Measurements from ENCODE around the gene MYCBPAP. TPM values are rescaled to one million over a fixed set of nuclear protein-coding genes. Genes with fewer than 3 reads are reported as not detected.

Gene MYCBPAP
- total and polyA plus RNA-seq, 7 experiments from 2014 or later = 0.59 to 9.0 (median 5.1) TPM; not detected in 1

- H3K27me3 Mint-ChIP-seq = peaks cover 0 to 5% (median 0%) of the 10 kb centered on the region in 5 donors
- ChIA-PET POLR2A (no interaction called here), CTCF (interaction anchor here (0.6 kb wide), 1 partner anchor 14 kb away, joined by 4 read pairs; no protein-coding TSS in a partner anchor)
- Histone ChIP-seq H3K9me3 (ENCODE audit: control insufficient read depth in 2 of 3, low read length in 3 of 3) (no peaks in the 10 kb centered on the region), H3K36me3 (ENCODE audit: control insufficient read depth in 2 of 3, insufficient read depth in 3 of 3, low read length in 3 of 3) (no peaks in the 10 kb centered on the region), H3K27ac (ENCODE audit: low read depth, low read length) (no peak overlapping the region), H3K27me3 (ENCODE audit: control insufficient read depth in 2 of 2, insufficient read depth in 2 of 2, low read length in 2 of 2) (no peaks in the 10 kb centered on the region), H3K4me1 (ENCODE audit: control insufficient read depth in 2 of 2, insufficient read depth in 2 of 2, low read length in 2 of 2) (no peaks in the 10 kb centered on the region), H3K4me3 (ENCODE audit: low read length) (no peak overlapping the region)
- intact Hi-C loops (cut with micrococcal nuclease) = no loop called here
- peaks cover 0 to 5% (median 0%) of the 10 kb centered on the region in 5 donors for H3K36me3 Mint-ChIP-seq
- peaks cover 0 to 2% (median 0%) of the 10 kb centered on the region in 7 donors for H3K4me1 Mint-ChIP-seq
- H3K4me3 Mint-ChIP-seq = no peak overlapping the region
- no peak for ATAC-seq
- H3K9me3 Mint-ChIP-seq = no peaks in the 10 kb centered on the region
- H3K27ac Mint-ChIP-seq = no peak overlapping the region
- DNase-seq = no peak
Measured at GRCh38 chr17:50492214-50492613, 16.0 kb upstream of the MYCBPAP start.

- H3K27ac Mint-ChIP-seq = no peak overlapping the region
Measured at GRCh38 chr17:50493744-50494143, 14.5 kb upstream of the MYCBPAP start.

GRCh38 chr17:50495217-50495823, 12.9 kb upstream of the MYCBPAP start:
- no peaks in the 10 kb centered on the region for H3K27me3 ChIP-seq (ENCODE audit: control insufficient read depth in 2 of 2, insufficient read depth in 2 of 2, low read length in 2 of 2)
- ChIA-PET CTCF (interaction anchor here (0.6 kb wide), 1 partner anchor 19 kb away, joined by 3 read pairs; no protein-coding TSS in a partner anchor), POLR2A (no interaction called here)
- Mint-ChIP-seq H3K9me3 (no peaks in the 10 kb centered on the region), H3K27me3 (peaks cover 0 to 7% (median 0%) of the 10 kb centered on the region in 5 donors), H3K36me3 (no peaks in the 10 kb centered on the region), H3K4me1 (peaks cover 0 to 2% (median 0%) of the 10 kb centered on the region in 7 donors), H3K27ac (no peak overlapping the region), H3K4me3 (no peak overlapping the region)
- H3K4me3 ChIP-seq (ENCODE audit: low read length) = no peak overlapping the region
- no peaks in the 10 kb centered on the region for H3K9me3 ChIP-seq (ENCODE audit: control insufficient read depth in 2 of 3, low read length in 3 of 3)
- no peak for DNase-seq
- ATAC-seq = no peak
- no peaks in the 10 kb centered on the region for H3K36me3 ChIP-seq (ENCODE audit: control insufficient read depth in 2 of 3, insufficient read depth in 3 of 3, low read length in 3 of 3)
- H3K4me1 ChIP-seq (ENCODE audit: control insufficient read depth in 2 of 2, insufficient read depth in 2 of 2, low read length in 2 of 2) = no peaks in the 10 kb centered on the region
- no peak overlapping the region for H3K27ac ChIP-seq (ENCODE audit: low read depth, low read length)
- intact Hi-C loops (cut with micrococcal nuclease) = no loop called here

More at GRCh38 chr17:50493744-50494143, 14.5 kb upstream of the MYCBPAP start:
- Histone ChIP-seq H3K27me3 (ENCODE audit: control insufficient read depth in 2 of 2, insufficient read depth in 2 of 2, low read length in 2 of 2) (no peaks in the 10 kb centered on the region), H3K4me3 (ENCODE audit: low read length) (no peak overlapping the region), H3K27ac (ENCODE audit: low read depth, low read length) (no peak overlapping the region), H3K36me3 (ENCODE audit: control insufficient read depth in 2 of 3, insufficient read depth in 3 of 3, low read length in 3 of 3) (no peaks in the 10 kb centered on the region), H3K9me3 (ENCODE audit: control insufficient read depth in 2 of 3, low read length in 3 of 3) (no peaks in the 10 kb centered on the region), H3K4me1 (ENCODE audit: control insufficient read depth in 2 of 2, insufficient read depth in 2 of 2, low read length in 2 of 2) (no peaks in the 10 kb centered on the region)
- H3K4me1 Mint-ChIP-seq = peaks cover 0 to 2% (median 0%) of the 10 kb centered on the region in 7 donors
- intact Hi-C loops (cut with micrococcal nuclease) = no loop called here
- H3K27me3 Mint-ChIP-seq = peaks cover 0 to 7% (median 0%) of the 10 kb centered on the region in 5 donors
- ATAC-seq (no peak), DNase-seq (no peak)
- POLR2A ChIA-PET = interaction anchor here (1.1 kb wide), 1 partner anchor 11 kb away, joined by 3 read pairs; no protein-coding TSS in a partner anchor
- H3K9me3 Mint-ChIP-seq = no peaks in the 10 kb centered on the region
- CTCF ChIA-PET = interaction anchor here (0.7 to 1.2 kb wide), 2 partner anchors 14 to 48 kb away, joined by 3 read pairs; no protein-coding TSS in a partner anchor
- H3K4me3 Mint-ChIP-seq = no peak overlapping the region
- peaks cover 0 to 1% (median 0%) of the 10 kb centered on the region in 5 donors for H3K36me3 Mint-ChIP-seq

GRCh38 chr17:50495918-50496317, 12.3 kb upstream of the MYCBPAP start:
- DNase-seq (no peak), ATAC-seq (no peak)
- Mint-ChIP-seq H3K36me3 (no peaks in the 10 kb centered on the region), H3K27ac (no peak overlapping the region), H3K4me1 (peaks cover 0 to 2% (median 0%) of the 10 kb centered on the region in 7 donors), H3K4me3 (no peak overlapping the region), H3K27me3 (peaks cover 0 to 7% (median 0%) of the 10 kb centered on the region in 5 donors), H3K9me3 (no peaks in the 10 kb centered on the region)
- H3K4me1 ChIP-seq (ENCODE audit: control insufficient read depth in 2 of 2, insufficient read depth in 2 of 2, low read length in 2 of 2) = no peaks in the 10 kb centered on the region
- CTCF ChIA-PET = no interaction called here
- no peak overlapping the region for H3K27ac ChIP-seq (ENCODE audit: low read depth, low read length)
- intact Hi-C loops (cut with micrococcal nuclease) = no loop called here
- H3K36me3 ChIP-seq (ENCODE audit: control insufficient read depth in 2 of 3, insufficient read depth in 3 of 3, low read length in 3 of 3) = no peaks in the 10 kb centered on the region
- POLR2A ChIA-PET = no interaction called here
- H3K9me3 ChIP-seq (ENCODE audit: control insufficient read depth in 2 of 3, low read length in 3 of 3) = no peaks in the 10 kb centered on the region
- H3K4me3 ChIP-seq (ENCODE audit: low read length) = no peak overlapping the region
- H3K27me3 ChIP-seq (ENCODE audit: control insufficient read depth in 2 of 2, insufficient read depth in 2 of 2, low read length in 2 of 2) = no peaks in the 10 kb centered on the region

- no peak overlapping the region for H3K4me3 Mint-ChIP-seq
- peak overlapping the region in 1 of 9 donors; percentile 25 for H3K27ac Mint-ChIP-seq
- H3K9me3 Mint-ChIP-seq = no peaks in the 10 kb centered on the region
- H3K9me3 ChIP-seq (ENCODE audit: control insufficient read depth in 2 of 3, low read length in 3 of 3) = no peaks in the 10 kb centered on the region
- no peaks in the 10 kb centered on the region for H3K36me3 ChIP-seq (ENCODE audit: control insufficient read depth in 2 of 3, insufficient read depth in 3 of 3, low read length in 3 of 3)
- POLR2A ChIA-PET = no interaction called here
- H3K4me1 ChIP-seq (ENCODE audit: control insufficient read depth in 2 of 2, insufficient read depth in 2 of 2, low read length in 2 of 2) = no peaks in the 10 kb centered on the region
- DNase-seq (no peak), ATAC-seq (no peak)
- intact Hi-C loops (cut with micrococcal nuclease) = no loop called here
- H3K27me3 ChIP-seq (ENCODE audit: control insufficient read depth in 2 of 2, insufficient read depth in 2 of 2, low read length in 2 of 2) = no peaks in the 10 kb centered on the region
- no peak overlapping the region for H3K27ac ChIP-seq (ENCODE audit: low read depth, low read length)
- H3K4me1 Mint-ChIP-seq = peaks cover 0 to 6% (median 0%) of the 10 kb centered on the region in 7 donors
- H3K36me3 Mint-ChIP-seq = no peaks in the 10 kb centered on the region
- CTCF ChIA-PET = interaction anchor here (0.8 kb wide), 1 partner anchor 19 kb away, joined by 3 read pairs; no protein-coding TSS in a partner anchor
- no peak overlapping the region for H3K4me3 ChIP-seq (ENCODE audit: low read length)
- peaks cover 0 to 7% (median 0%) of the 10 kb centered on the region in 5 donors for H3K27me3 Mint-ChIP-seq
Measured at GRCh38 chr17:50498021-50498874, 10.0 kb upstream of the MYCBPAP start.

GRCh38 chr17:50499270-50499669, 9.0 kb upstream of the MYCBPAP start:
- Histone ChIP-seq H3K36me3 (ENCODE audit: control insufficient read depth in 2 of 3, insufficient read depth in 3 of 3, low read length in 3 of 3) (no peaks in the 10 kb centered on the region), H3K4me3 (ENCODE audit: low read length) (no peak overlapping the region), H3K27me3 (ENCODE audit: control insufficient read depth in 2 of 2, insufficient read depth in 2 of 2, low read length in 2 of 2) (no peaks in the 10 kb centered on the region), H3K9me3 (ENCODE audit: control insufficient read depth in 2 of 3, low read length in 3 of 3) (no peaks in the 10 kb centered on the region), H3K27ac (ENCODE audit: low read depth, low read length) (no peak overlapping the region), H3K4me1 (ENCODE audit: control insufficient read depth in 2 of 2, insufficient read depth in 2 of 2, low read length in 2 of 2) (peaks cover 0 to 2% of the 10 kb centered on the region in 2 donors)
- POLR2A ChIA-PET = no interaction called here
- Mint-ChIP-seq H3K9me3 (no peaks in the 10 kb centered on the region), H3K27me3 (peaks cover 0 to 7% (median 0%) of the 10 kb centered on the region in 5 donors), H3K4me1 (peaks cover 0 to 12% (median 6%) of the 10 kb centered on the region in 7 donors), H3K4me3 (no peak overlapping the region), H3K27ac (no peak overlapping the region), H3K36me3 (no peaks in the 10 kb centered on the region)
- DNase-seq (no peak), ATAC-seq (no peak)
- intact Hi-C loops (cut with micrococcal nuclease) = no loop called here
- CTCF ChIA-PET = interaction anchor here (0.7 to 0.8 kb wide), 2 partner anchors 12 to 20 kb away, joined by 3 read pairs; no protein-coding TSS in a partner anchor
